Right renal pelvis (tissue), 4 donors: ENCODE measurements around the gene DCP1B. TPM values are rescaled to one million over a fixed set of nuclear protein-coding genes. Genes with fewer than 3 reads are reported as not detected.

Experiments used
- DNase-seq, 4 donors: peaks; one replicate each; pipeline ENCODE4 v3.0.0-alpha.2; 2013; ENCODE audit warnings: low read depth in 4 of 4, low spot score in 3 of 4, missing footprints in 1 of 4
- polyA plus RNA-seq, 4 donors: library from polyadenylated mRNA; unstranded; fragments of 120-200 nt; gene quantifications; one replicate each; pipeline ENCODE4 v1.2.1, GENCODE V29; 2013; ENCODE audit not compliant: insufficient read length in 4 of 4

DCP1B gene
- polyA plus RNA-seq, 4 donors, result 27.4 to 34.7 (median 31.2) TPM

DNA sequence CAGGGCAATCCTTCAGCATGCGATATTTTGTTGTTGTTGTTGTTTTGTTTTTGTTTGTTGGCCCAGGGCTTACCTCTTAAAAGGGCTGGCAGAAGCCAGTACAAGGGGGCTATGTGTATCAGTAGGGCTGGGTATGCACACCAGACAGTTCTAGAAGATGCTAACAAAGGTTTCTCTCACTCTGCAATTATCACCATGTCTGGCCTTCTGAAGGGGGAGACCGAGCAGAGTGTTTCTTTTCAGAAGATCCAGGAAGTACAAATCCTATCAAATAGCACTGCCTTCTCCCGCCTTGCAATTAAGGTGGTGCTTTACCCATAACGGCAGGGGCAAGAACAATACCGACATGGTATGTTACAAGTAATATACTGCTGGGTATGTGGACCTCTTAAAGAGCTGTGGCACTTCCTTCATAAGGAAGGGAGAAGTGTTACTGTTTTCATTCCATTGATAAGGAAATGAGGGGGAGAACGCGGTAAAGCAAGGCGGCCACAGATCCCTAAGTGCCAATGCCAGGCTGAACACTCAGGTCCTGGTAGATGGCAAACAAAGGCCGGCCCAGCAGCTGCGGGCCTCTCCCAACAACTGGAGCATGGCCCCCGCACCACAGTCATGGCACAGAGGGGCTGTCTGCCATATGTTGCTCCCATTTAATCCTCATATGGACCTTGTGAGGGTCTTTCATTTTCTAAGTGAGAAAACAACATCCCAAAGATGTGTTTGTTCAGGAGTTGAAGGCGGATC is 66.6 kb downstream of the DCP1B start:
- no peak for DNase-seq

DNA sequence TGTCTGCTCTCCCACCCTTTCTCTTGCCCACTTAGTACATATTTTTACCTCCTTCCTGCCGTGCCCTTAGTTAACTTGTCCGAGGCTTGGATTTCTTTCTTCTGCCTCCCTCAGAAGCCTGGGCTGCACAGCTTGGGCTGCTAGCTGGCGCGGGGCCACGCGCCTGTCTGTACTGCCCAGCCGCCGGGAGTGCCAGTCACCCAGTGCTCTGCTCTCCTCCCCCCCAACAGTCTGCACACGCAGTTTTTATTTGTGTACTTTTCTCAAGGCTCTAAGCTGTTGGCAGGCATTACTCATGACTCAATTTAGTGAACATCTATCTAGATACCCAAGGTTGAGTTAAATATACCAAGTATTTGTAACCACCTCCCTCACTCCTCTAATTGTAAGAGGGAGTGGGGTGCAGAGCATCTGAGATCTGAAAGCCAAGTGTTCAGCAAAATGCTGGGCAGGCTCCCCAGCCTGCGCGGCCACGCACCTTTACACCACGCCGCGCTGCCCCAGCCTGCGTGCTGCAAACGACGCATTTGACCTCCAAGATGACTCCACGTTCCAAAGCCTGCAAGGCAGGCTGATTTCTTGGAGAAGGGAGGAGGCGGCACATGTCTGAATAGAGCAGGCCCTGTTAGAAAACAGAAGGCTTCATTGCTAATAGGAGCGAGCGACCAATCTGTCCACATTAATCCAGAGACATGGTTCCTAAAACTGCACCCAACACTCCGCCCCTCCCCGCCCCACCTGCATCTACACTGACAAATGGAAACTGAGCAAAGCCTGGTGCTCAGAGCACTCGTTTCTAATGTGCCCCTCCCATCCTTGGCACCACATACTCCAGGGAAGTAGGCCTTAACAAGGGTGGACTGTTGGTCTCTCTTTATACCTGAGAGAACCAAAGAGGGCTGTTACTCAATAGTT is 67.6 kb downstream of the DCP1B start:
- no peak for DNase-seq

- no peak for DNase-seq
Measured at GRCh38 chr12:1935700-1936378, 68.4 kb downstream of the DCP1B start.

- DNase-seq, result no peak
Measured at GRCh38 chr12:1935242-1935641, 69.0 kb downstream of the DCP1B start.

- DNase-seq, result no peak
Measured at GRCh38 chr12:1934831-1935230, 69.4 kb downstream of the DCP1B start.

DNA sequence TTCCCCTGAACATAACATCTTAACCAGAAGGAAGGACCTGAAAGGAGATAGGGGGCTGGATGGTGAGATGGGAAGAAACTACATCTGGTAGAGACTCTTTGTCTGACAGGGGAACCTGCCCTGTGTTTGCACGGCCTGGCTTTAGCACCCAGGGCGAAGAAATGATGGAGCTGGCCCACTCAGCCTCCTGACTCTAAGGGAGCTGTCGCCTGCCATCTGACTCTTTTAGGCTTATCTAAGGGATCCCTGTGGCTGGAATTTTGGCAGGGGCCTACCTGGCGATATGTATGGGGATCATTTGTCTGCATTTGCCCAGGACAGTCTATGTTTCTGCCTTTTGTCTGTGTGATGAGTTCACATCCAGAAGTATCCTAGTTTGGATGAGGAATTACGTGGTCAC is 70.2 kb downstream of the DCP1B start:
- DNase-seq, result no peak

GRCh38 chr12:1933342-1934051 is 70.8 kb downstream of the DCP1B start:
- DNase-seq, result no peak

GRCh38 chr12:1932264-1932777 is 71.9 kb downstream of the DCP1B start:
- DNase-seq, result no peak

- DNase-seq, result no peak
Measured at GRCh38 chr12:1931642-1932041, 72.6 kb downstream of the DCP1B start.

- DNase-seq, result no peak
Measured at GRCh38 chr12:1930803-1931597, 73.3 kb downstream of the DCP1B start.

- no peak for DNase-seq
Measured at GRCh38 chr12:1929985-1930802, 74.1 kb downstream of the DCP1B start.

DNA sequence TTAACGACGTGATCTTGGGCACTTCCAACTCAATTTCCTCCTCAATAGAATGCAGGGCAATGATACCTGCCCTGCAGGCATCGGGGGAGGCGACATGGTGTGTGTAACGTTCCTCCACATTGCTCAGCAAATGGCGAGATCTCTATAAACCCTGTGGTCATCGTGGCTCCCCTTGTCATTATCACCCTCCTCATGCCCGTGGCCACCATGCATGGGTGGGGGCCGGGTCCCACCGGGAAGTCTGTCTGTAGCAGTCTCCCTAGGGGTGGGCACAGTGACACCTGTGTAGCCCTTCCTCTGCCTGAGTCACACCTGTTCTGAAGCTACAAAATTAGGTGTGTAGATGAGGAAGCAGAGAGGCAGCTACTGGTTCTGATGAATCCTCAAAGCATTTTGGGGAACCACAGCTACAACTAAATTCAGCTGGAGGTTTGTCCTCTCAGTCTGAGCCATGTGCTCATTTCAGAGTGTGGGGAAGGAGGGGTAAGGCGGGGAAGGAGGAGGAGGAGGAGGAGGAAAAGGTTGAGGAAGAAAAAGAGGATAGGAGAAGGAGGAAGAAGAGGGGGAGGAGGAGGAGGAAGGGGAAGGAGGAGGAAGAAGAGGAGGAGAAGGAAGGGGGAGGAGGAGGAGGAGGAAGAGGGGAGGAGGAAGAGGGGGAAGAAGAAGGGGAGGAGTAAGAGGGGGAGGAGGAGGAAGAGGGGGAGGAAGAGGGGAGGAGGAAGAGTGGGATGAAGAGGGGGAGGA is 74.8 kb downstream of the DCP1B start:
- no peak for DNase-seq

- no peak for DNase-seq
Measured at GRCh38 chr12:1928439-1929121, 75.7 kb downstream of the DCP1B start.

GRCh38 chr12:1927751-1928351 is 76.4 kb downstream of the DCP1B start:
- DNase-seq, result no peak

- DNase-seq, result no peak
Measured at GRCh38 chr12:1927051-1927680, 77.1 kb downstream of the DCP1B start.

DNA sequence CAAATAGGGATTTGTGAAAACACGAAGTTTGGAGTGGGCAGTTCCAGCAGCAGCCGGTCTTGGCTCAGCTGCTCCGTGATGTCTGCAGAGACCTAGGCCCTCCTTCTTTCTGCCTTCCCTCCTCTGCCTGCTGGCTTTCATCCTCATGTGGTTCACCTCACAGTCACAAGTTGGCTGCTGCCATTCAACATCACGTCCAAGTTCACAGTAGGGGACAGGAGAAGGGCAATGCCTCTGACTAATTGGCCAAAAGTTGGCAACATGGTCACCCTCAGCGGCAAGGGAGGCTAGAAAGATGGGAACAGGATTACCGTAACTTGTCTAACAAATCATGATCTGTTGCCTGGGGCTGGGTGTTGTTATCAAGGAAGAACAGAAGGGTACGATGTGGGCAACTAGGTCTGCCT is 78.0 kb downstream of the DCP1B start:
- DNase-seq, result no peak

DNA sequence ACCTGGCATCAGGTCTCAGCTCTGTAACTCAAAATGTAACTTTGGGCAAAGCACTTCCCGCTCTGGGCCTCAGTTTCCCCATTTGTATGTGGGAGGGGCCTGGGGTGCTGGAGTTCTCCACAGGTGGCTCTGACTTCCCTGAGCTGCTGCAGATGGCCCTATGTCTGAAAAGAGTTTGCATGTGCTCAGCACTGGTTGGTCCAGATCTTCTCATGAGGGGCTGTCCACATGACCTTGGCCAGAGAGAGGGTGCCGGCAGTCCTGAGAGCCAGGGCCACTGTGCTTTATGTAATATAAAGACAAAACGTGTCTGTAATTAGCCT is 78.6 kb downstream of the DCP1B start:
- DNase-seq, result no peak
